Left hindlimb (tissue), 1 donor: Measurements from ENCODE around the gene GDF7.

Experiments used
- DNase-seq: peaks from one replicate; pipeline ENCODE4 v3.0.0-alpha.2; 2018

The GDF7 gene

DNA sequence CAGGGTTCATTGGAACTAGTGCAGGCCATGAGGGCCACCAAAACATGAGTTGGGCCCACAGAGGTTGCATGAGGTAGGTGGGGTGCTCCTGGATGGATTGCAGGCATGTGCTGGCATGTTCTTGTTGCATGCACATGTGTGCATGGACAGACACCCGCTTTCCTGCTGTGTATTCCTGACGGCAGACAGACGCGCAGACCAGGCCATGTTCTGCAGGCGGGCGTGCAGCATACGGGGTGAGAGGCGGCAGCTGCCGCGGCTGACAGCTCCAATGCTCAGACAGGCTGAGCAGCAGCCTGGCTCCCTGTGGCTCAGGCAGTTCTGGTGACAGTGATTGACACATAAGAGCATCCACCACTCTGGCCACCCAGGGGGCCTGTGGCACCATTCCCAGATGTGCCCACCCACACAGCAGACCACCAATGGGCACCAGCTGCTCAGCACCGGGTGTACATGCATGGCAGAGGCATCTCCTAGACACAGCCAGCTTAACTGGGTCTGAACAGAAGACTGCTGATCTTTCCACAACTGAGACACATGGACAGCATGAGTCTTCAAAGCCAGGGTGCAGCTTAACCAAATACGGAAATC lies 37.3 kb upstream of the GDF7 start:
- DNase-seq = no peak

DNA sequence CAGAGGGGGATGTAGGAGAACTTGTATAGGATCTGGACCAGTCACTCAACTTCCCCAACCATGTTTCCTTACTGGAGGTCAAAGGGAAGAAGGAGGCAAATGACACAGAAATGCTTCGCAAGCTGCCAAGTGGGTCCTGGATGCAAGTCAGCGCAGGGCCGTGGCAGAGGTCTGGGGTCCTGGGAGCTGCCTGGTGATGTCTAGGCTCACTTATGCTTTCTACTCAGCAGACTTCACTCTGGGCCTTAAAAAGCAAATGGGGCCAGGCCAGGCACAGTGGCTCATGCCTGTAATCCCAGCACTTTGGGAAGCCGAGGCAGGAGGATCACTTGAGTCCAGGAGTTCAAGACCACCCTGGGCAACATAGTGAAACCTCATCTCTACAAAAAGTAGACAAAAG lies 36.0 kb upstream of the GDF7 start:
- no peak for DNase-seq

- no peak for DNase-seq
Measured at GRCh38 chr2:20631617-20632307, 35.2 kb upstream of the GDF7 start.

DNA sequence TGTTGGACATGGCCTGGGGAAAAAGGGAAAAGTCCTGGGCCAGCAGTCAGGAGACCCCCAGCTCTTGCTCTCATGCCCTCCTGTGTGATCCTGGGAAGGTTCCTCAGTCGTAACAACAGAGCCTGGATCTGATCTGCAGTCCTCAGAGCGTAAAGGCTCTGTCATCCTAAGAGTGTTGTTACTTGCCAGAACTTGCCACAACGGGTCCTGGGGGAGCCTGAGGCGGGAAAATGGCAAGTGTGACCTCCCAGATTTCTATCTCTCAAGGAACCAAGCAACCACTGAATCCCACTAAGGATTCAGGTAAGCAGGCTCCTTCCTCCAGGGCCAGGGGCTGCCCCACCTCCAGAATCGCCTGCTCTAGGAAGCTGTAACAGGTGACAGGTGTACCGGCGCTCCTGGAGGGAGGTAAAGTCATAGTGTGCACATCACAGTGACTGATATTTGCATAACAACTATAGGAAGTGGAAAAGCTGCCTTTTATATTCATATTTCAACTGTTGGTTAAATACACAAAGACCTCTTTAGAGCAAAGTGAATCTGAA lies 34.4 kb upstream of the GDF7 start:
- no peak for DNase-seq

DNA sequence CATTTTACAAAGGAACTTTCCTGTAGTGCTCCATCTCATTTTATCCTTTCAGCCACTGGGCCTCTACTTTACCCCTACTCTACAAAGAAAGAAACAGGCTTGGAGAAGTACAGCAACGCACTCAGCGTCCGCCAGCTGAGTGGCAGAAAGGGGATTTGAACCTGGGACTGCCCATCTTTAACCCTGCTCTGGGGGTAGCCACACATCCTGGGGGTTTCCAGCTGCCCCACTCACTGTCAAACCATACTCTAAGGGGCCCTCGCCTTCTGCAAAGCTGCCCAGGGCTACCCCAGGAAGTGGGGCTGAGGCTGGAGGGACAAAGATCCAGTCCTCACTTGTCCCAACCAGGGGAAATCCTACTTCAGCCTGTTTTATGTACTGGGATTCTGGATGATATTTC lies 33.9 kb upstream of the GDF7 start:
- no peak for DNase-seq

DNA sequence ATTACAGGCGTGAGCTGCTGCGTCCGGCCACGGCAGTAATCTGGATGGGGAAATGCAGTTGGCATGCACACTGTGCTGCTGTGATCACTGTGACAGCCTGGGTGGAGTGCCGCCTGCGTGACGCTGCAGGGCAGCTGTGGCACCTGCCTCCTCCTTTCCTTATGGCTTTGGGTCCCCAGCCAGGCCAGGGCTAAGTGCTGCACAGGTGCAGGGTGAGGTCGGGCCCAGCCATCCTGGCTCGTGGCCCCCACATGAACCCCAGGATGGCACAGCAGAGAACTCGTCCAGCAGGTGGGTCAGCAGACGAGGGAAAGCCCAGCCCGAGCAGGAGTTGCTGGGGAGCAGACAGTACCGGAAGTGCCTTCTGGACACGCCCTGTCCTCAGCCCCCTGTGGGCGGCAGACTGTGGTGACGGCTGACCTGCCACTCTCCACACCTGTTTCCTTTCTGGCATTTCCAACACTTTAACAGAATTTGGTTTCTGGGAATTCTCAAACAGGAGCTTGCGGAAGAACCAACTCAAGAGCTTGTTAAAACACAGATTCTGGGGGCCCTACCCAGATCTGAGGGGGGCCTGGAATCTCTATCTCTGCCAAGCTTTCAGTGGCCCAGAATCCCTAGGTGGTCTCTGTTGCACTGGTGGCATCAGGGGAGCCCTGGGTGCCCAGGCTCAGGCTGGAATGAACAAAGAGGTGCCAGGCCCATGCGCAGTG lies 33.0 kb upstream of the GDF7 start:
- DNase-seq = peak; percentile 58

DNA sequence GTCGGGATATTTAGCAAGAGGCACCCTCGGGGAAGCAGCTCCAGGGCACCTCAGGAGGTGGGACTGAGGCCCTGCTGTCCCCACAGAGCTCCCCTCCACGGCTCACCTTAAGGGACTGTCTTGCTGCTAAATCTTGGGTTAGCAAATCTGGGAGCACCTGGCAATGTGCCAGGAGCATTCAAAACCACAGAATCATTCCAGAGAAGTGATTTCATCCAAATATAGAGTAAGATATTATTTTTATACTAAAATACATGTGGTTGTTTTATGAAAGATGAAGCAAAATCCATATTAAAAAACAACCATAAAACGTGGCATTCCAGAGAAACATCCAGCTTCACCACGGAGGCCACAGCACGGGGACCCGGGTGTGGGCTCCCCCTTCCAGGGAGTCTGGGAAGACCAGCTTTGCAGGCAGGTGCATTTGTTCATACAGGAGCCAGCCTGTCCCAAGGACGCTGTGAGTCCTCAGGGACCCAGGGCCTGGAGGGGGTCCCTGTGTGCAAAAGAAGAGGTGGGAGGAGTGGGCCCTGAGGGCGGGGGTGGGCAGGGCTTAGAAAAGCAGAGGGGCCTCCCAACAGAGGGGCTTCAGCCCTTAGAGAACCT lies 32.3 kb upstream of the GDF7 start:
- DNase-seq = no peak

DNA sequence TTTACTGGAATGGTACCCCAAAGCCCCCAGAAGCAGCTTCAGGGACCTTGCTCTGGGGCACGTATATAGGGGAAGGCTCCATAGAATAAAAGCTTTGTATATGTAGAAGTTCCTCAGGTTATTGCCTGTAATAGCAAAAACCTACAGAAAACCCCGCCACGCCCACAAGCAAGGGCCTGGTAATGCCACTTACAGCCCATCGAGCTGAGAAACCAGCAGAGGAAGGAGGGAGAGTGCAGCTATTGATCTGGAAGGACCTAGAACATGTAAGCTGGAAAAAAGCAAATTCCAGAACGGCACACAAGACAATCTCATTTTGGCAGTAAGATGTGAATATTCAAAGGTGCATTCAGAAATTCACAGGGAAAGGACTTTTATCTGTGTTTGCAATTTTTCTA lies 31.8 kb upstream of the GDF7 start:
- DNase-seq = no peak

GRCh38 chr2:20635675-20636584 lies 31.0 kb upstream of the GDF7 start:
- DNase-seq = peak; percentile 92

DNA sequence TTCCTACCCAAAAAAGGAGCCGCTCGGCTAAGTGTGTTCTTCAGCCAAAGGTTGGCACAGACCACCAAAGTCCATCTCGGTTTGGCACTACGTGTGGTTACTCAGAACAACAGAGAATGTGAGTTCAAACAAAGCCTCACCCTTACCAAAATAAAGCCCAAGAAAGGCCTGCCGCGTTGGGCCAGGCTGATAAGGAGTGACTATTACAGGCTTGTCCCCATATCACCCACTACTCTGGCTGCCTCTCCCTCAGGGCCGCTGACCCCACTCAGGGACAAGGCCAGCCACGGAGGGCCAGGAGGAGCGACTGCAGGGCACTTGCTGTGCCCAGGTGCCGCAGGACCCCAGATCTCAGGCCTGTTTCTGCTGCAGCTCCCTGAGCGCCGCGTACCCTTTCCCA lies 29.8 kb upstream of the GDF7 start:
- DNase-seq = no peak

DNA sequence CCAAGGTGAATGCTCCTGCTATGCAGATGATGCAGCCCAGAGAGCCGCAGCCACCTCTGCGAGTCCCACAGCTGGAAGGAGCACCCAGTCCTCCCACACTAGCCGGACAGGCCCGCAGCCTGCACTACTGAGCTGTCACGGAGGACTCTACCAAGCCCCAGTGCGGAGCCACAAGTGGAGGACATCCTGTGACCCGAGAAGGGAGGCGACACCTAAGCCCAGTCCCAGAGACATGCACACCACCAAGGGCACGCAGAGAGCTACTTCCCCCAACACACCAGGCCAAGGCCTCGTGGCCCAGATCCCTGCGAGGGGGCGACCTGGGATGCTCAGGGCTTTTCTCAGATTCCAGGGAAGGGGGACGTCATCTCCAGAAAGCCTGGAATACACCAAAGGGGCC lies 28.9 kb upstream of the GDF7 start:
- DNase-seq = no peak

- no peak for DNase-seq
Measured at GRCh38 chr2:20638646-20639430, 28.1 kb upstream of the GDF7 start.

- DNase-seq = no peak
Measured at GRCh38 chr2:20640411-20641122, 26.4 kb upstream of the GDF7 start.

- no peak for DNase-seq
Measured at GRCh38 chr2:20641123-20641985, 25.6 kb upstream of the GDF7 start.

DNA sequence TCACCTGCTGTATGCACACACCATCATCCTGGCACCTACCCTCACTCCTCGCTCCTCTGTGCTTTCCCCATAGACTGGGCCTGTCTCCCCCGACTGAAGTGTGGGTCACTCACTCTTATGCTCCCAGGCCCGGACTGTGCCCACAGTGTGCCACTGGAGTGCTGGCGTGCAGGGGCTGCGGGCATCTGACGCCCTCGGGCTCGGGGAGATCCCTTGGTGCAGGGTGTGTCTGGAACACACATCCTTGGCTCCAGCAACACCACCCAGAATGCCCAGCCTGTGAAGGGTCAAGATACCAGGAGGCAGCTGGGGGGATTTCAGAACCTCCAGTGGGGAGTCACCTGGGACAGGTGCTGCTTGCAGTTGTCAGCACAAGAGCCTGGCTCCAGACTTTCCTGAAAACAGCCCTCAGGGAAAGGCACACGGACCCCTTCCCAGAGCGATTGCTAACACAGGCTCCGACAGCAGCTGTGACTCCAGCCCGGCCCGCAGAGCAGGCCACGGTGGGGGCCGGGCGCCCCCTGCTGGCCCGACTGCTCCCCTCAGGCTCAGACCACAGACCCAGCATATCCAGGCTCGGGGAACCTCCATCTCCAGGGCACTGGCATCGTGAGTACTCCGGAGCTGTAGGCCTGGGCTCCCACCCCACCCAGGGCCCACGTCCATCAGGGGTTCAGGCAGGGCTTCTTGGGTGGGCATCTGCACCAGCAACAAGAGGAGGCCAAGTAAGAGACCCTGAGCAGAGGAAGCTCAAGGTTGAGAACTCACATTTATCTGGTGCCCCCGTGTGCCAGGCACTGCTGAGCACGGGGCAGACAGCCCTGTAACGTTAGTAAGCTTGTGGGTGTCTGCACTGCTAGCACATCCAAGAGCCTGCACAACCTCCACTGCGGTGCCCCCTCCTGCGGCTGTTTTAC lies 24.6 kb upstream of the GDF7 start:
- DNase-seq = peak; percentile 85

DNA sequence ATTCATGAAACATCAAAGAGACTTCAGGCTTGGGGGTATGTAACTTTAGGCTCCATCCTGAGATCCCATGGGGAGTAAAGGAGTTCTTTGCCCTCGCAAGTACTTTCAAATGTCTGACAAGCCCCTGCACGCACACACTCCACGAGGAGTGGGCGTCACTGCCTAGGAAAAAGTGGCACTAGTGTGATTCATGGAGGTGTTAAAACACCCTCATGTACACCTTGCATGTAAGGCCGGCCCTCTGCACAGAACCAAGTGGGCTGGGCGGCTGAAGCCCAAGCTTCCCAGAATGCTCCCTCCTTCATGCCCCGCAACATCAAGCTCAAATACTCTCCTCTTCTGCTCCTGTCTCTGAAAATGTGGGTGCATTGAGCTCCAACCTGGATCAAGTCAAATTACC lies 23.9 kb upstream of the GDF7 start:
- no peak for DNase-seq

- no peak for DNase-seq
Measured at GRCh38 chr2:20643826-20644225, 23.1 kb upstream of the GDF7 start.

DNA sequence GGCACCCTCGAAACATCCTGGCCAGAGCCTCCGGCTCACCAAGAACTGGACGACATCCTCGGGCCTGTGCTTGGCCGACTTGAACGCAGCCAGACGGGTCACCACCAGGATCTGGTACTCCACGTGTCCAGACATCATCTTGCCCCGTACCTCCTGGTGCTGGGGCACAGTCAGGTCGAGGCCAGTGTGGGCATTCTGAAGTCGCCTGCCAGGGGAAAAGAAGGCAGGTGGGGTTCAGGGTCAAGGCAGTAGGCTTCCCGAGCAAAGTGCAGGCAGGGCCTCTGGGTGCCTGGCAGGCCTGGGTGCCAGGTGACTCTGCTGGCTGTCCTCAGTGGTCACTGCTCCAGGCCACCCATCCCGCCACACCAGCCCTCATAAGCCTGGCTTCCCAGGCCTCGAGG lies 21.6 kb upstream of the GDF7 start:
- no peak for DNase-seq

- DNase-seq = no peak
Measured at GRCh38 chr2:20645761-20646160, 21.2 kb upstream of the GDF7 start.
